Fibroblast of lung (primary cell): ENCODE data around the gene MAP3K7. TPM values are rescaled to one million over a fixed set of nuclear protein-coding genes. Genes with fewer than 3 reads are reported as not detected.

Experiments used
- DNase-seq, 2 donors: peaks; one replicate each; pipeline versions ENCODE4 v3.0.0 to v3.0.0-alpha.2; 2010; ENCODE audit warnings: low read depth in 2 of 2
- H2AFZ ChIP-seq: 2 replicates; pipeline ENCODE4 v1.5.1; 2012; ENCODE audit warnings: low read length, control low read depth, inconsistent platforms
- H3K27ac ChIP-seq: 2 replicates; pipeline ENCODE4 v1.5.1; 2011; ENCODE audit warnings: low read length, control low read depth; ENCODE audit not compliant: insufficient read depth
- H3K27me3 ChIP-seq: 2 replicates; pipeline ENCODE4 v1.5.1; 2011; ENCODE audit warnings: mild to moderate bottlenecking, low read length; ENCODE audit not compliant: control insufficient read depth, insufficient read depth
- H3K36me3 ChIP-seq: 2 replicates; pipeline ENCODE4 v1.5.1; 2011; ENCODE audit warnings: low read length; ENCODE audit not compliant: control insufficient read depth, insufficient read depth
- H3K4me1 ChIP-seq: 2 replicates; pipeline ENCODE4 v1.5.1; 2011; ENCODE audit warnings: low read length; ENCODE audit not compliant: control insufficient read depth, insufficient read depth; ENCODE audit errors: extremely low read depth
- H3K4me2 ChIP-seq: 2 replicates; pipeline ENCODE4 v1.5.1; 2011; ENCODE audit warnings: low read length, control low read depth; ENCODE audit not compliant: insufficient read depth; ENCODE audit errors: extremely low read depth
- H3K4me3 ChIP-seq, 4 experiments: fragments of 200-600 bp in 1 of 4; sonication (generic) in 1 of 4; replicated peaks in 1 of 4; 2 replicates each; pipeline ENCODE4 v1.5.1; 2011 to 2016; ENCODE audit warnings: low read length in 4 of 4, low read depth in 3 of 4, mild to moderate bottlenecking in 3 of 4, control low read depth in 2 of 4, inconsistent platforms in 1 of 4, mixed read lengths in 1 of 4; ENCODE audit not compliant: insufficient read depth in 1 of 4; ENCODE audit errors: control extremely low read depth in 1 of 4
- H3K79me2 ChIP-seq: 2 replicates; pipeline ENCODE4 v1.5.1; 2012; ENCODE audit warnings: mild to moderate bottlenecking, low read length, inconsistent platforms; ENCODE audit not compliant: control insufficient read depth, insufficient read depth
- H3K9ac ChIP-seq: 2 replicates; pipeline ENCODE4 v1.5.1; 2011; ENCODE audit warnings: mild to moderate bottlenecking, low read length, control low read depth; ENCODE audit not compliant: insufficient read depth
- H3K9me3 ChIP-seq: 2 replicates; pipeline ENCODE4 v1.5.1; 2012; ENCODE audit warnings: low read depth, low read length; ENCODE audit not compliant: control insufficient read depth, insufficient read depth
- H4K20me1 ChIP-seq: 2 replicates; pipeline ENCODE4 v1.5.1; 2011; ENCODE audit warnings: low read length; ENCODE audit not compliant: control insufficient read depth, insufficient read depth; ENCODE audit errors: extremely low read depth
- EZH2 ChIP-seq: IDR thresholded peaks from 2 replicates; pipeline ENCODE4 v1.5.1; 2012; ENCODE audit warnings: low read length, control low read depth, mild to moderate bottlenecking; ENCODE audit errors: missing control alignments
- polyA plus RNA-seq, 2 donors: library from polyadenylated mRNA; depleted of rRNA in 1 of 2; stranded (reverse) in 1 of 2; unstranded in 1 of 2; fragments of >200 nt; gene quantifications; 2 replicates each; pipeline ENCODE4 v1.2.1, GENCODE V29; 2011 to 2012; ENCODE audit warnings: missing spikeins in 1 of 2
- total RNA-seq: library from RNA; depleted of rRNA; stranded (reverse); fragments of >200 nt; gene quantifications from 2 replicates; pipeline ENCODE4 v1.2.1, GENCODE V29; 2014
- TF ChIP-seq, protein P1 (sequence below), 2 donors: IDR thresholded peaks in 1 of 2; conservative IDR thresholded peaks in 1 of 2; 1 replicate in 1 of 2; 2 replicates in 1 of 2; pipeline ENCODE4 v1.5.1; 2011 to 2012; ENCODE audit warnings: low read length in 2 of 2, control low read depth in 1 of 2, inconsistent platforms in 1 of 2, low read depth in 1 of 2, mild to moderate bottlenecking in 1 of 2

The MAP3K7 gene
- total and polyA plus RNA-seq, 2 donors (not counting 1 experiment from before 2014, with no cell fraction given), result 35.5 to 48.6 TPM

DNA sequence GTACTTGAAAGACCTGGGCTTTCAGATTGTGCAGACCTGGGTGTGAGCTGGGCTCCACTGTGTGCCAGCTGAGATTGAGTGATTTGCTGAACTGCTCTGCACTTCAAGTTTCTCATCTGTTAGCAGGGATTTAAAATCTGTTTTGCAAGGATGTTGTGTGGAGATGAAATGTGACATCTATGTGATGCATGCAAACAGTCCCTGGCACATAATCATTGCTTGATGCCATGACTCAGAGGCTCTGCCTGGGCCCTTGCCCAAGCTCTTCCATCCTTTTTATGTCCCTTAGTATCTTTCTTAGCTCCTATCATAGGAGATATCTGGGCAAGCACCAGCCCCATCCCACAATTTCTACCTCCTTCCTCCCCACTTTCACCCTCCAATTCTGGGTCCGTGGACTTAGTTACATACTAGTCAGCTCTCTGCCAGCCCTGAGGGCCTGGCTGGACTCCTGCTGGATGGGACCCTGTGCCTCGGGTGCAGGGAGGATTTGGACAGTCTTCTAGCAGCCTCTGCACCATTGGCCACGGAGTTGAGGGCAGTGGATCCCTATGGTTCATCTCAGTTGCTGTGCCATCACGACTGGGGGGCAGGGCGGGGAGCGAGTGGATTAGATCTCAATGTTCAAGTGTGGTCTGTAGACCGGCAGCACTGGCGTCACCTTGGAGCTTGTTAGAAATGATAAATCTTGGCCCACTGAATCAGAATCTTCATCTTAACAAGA lies 103.6 kb downstream of the MAP3K7 start:
- Histone ChIP-seq H3K27me3 (no peaks in the 10 kb centered on the region), H3K4me2 (no peak overlapping the region), H3K9ac (no peak overlapping the region), H3K27ac (no peak overlapping the region), H3K4me1 (peaks cover 4% of the 10 kb centered on the region), H3K9me3 (no peaks in the 10 kb centered on the region), H3K79me2 (no peaks in the 10 kb centered on the region), H3K36me3 (no peaks in the 10 kb centered on the region), H3K4me3 (no peak overlapping the region), H4K20me1 (no peaks in the 10 kb centered on the region), H2AFZ (no peak overlapping the region)
- peak; percentile 16 to 48 for DNase-seq
- TF ChIP-seq, protein P1, sequence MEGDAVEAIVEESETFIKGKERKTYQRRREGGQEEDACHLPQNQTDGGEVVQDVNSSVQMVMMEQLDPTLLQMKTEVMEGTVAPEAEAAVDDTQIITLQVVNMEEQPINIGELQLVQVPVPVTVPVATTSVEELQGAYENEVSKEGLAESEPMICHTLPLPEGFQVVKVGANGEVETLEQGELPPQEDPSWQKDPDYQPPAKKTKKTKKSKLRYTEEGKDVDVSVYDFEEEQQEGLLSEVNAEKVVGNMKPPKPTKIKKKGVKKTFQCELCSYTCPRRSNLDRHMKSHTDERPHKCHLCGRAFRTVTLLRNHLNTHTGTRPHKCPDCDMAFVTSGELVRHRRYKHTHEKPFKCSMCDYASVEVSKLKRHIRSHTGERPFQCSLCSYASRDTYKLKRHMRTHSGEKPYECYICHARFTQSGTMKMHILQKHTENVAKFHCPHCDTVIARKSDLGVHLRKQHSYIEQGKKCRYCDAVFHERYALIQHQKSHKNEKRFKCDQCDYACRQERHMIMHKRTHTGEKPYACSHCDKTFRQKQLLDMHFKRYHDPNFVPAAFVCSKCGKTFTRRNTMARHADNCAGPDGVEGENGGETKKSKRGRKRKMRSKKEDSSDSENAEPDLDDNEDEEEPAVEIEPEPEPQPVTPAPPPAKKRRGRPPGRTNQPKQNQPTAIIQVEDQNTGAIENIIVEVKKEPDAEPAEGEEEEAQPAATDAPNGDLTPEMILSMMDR (conservative IDR thresholded peaks at IDR 0.05 in 1 of 2, IDR thresholded peaks at IDR 0.05 in 1 of 2; ENCODE audit: low read depth in 1 of 2, low read length in 2 of 2), result no peak
- no peak for TF ChIP-seq EZH2

DNA sequence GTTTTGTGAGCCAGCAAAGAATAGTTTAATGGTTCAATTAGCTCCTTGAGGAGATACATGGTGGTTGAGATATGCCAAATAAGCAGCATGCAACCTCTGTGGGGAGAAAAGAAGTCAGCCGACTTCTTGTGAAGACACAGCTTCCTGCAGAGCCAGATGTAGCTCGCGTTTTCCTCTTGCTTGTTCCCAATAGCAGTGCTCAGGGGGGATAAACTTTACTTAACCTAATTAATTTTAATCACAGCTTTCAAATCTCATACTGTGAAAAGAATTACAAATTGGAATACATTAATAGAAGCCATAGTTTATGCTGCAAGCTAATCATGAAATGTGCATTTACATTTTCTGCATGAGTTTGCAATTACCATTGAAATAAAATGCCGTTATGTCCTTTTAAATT lies 106.2 kb downstream of the MAP3K7 start:
- no peaks in the 10 kb centered on the region for H3K79me2 ChIP-seq
- no peaks in the 10 kb centered on the region for H4K20me1 ChIP-seq
- H3K4me3 ChIP-seq, result no peak overlapping the region
- no peak for DNase-seq
- H3K4me1 ChIP-seq, result peaks cover 4% of the 10 kb centered on the region
- H3K9me3 ChIP-seq, result no peaks in the 10 kb centered on the region
- H3K36me3 ChIP-seq, result no peaks in the 10 kb centered on the region
- TF ChIP-seq EZH2, result no peak
- TF ChIP-seq, protein P1 (conservative IDR thresholded peaks at IDR 0.05 in 1 of 2, IDR thresholded peaks at IDR 0.05 in 1 of 2; ENCODE audit: low read depth in 1 of 2, low read length in 2 of 2), result no peak
- H3K9ac ChIP-seq, result no peak overlapping the region
- H3K27ac ChIP-seq, result no peak overlapping the region
- H3K27me3 ChIP-seq, result no peaks in the 10 kb centered on the region
- H3K4me2 ChIP-seq, result no peak overlapping the region
- H2AFZ ChIP-seq, result no peak overlapping the region

DNA sequence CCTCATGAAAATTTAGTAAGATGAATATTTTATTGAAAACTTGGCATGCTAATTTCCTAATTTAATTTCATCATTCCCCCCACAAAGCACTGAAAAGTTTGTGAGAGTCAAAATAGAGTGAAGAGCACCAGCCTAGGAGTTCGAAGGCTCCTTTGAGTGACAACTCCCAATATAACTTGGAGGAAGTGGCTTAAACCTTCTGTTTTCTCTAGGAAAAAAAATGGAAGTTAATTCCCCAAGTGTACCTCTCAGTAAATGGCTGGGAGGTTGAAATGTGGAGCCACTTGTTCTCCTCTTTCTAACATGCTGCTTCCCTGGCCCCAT lies 107.3 kb downstream of the MAP3K7 start:
- no peak overlapping the region for H2AFZ ChIP-seq
- no peak for DNase-seq
- no peaks in the 10 kb centered on the region for H3K27me3 ChIP-seq
- TF ChIP-seq EZH2, result no peak
- TF ChIP-seq, protein P1 (conservative IDR thresholded peaks at IDR 0.05 in 1 of 2, IDR thresholded peaks at IDR 0.05 in 1 of 2; ENCODE audit: low read depth in 1 of 2, low read length in 2 of 2), result no peak
- no peaks in the 10 kb centered on the region for H3K9me3 ChIP-seq
- H3K27ac ChIP-seq, result no peak overlapping the region
- H3K36me3 ChIP-seq, result no peaks in the 10 kb centered on the region
- no peak overlapping the region for H3K4me3 ChIP-seq
- H3K4me2 ChIP-seq, result no peak overlapping the region
- H3K4me1 ChIP-seq, result peaks cover 4% of the 10 kb centered on the region
- no peaks in the 10 kb centered on the region for H3K79me2 ChIP-seq
- H4K20me1 ChIP-seq, result no peaks in the 10 kb centered on the region
- no peak overlapping the region for H3K9ac ChIP-seq
